Omental fat pad (tissue), 4 donors: ENCODE measurements around the gene GLB1L2. TPM values are rescaled to one million over a fixed set of nuclear protein-coding genes. Genes with fewer than 3 reads are reported as not detected.
A peak's percentile ranks its signal among the peaks of the same experiment; 100 is the strongest.
"Not testable (repeated sequence)": the region's sequence is repeated elsewhere in the genome, so short reads cannot be mapped to it uniquely, and the experiment has no call there.

Experiments
- ATAC-seq: fragments of 150-250 bp; one replicate; pipeline ENCODE4 v1.9.1; 2016; ENCODE audit warnings: mild to moderate bottlenecking, moderate library complexity; ENCODE audit not compliant: low FRiP score
- DNase-seq: peaks from one replicate; pipeline ENCODE4 v3.0.0-alpha.2; 2019; ENCODE audit warnings: low spot score
- CTCF ChIP-seq, 3 donors: fragments of 450-650 bp; IDR thresholded peaks; one replicate each; pipeline ENCODE4 v1.5.1; 2016 to 2017; ENCODE audit warnings: antibody characterized with exemption in 3 of 3, mild to moderate bottlenecking in 3 of 3, moderate library complexity in 2 of 3
- total RNA-seq, 4 donors: library from RNA; depleted of rRNA; stranded (reverse); fragments of >200 nt; gene quantifications; one replicate each; pipeline ENCODE4 v1.1.0, GENCODE V29; 2016

GLB1L2 gene
- total RNA-seq, 4 donors from 2014 or later = 1.8 to 5.5 (median 2.4) TPM

DNA sequence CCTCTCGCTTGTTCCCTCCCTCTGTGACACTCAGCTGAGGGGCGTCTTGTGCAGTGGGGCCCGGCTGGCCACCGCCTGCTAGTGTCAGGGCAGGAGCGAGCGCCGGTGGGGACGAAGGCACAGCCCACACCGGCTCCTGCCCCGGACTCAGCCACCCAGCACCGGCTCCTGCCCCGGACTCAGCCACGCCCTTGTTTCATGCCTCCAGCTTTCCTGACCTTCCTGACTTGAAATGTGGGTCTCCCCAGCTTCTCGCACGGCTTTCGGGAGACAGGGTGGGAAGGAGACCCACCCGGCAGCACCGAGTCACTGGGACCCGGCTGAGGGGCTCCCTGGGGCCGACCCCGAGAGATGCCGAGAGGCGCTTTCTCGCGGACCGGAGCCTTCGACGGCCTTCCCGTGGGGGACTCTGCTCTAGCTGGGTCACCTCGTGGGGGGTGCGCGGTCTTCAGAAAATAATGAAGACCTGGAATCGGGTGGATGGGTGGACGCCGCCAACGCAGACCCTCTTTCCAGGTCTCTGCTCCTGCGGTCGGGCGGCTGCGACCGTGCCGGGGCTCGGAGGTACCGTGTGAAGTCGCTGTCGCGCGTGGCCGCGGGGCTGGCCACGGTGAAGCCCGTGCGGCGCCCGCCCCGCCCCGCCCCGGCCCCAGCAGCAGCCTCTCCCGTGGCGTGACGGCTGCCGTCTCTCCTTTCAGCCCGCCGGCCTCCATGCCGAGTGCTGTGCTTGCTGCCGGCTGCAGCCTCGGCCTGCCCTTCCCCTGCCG lies 10.2 kb downstream of the GLB1L2 start:
- ATAC-seq = no peak
- no peak for DNase-seq
- no peak for TF ChIP-seq CTCF (IDR thresholded peaks at IDR 0.05)

GRCh38 chr11:134342572-134343340 lies 11.0 kb downstream of the GLB1L2 start:
- TF ChIP-seq CTCF (IDR thresholded peaks at IDR 0.05) = no peak
- DNase-seq (no peak), ATAC-seq (no peak)

GRCh38 chr11:134343646-134344045 lies 11.9 kb downstream of the GLB1L2 start:
- no peak for TF ChIP-seq CTCF (IDR thresholded peaks at IDR 0.05)
- DNase-seq = no peak
- ATAC-seq = no peak

DNA sequence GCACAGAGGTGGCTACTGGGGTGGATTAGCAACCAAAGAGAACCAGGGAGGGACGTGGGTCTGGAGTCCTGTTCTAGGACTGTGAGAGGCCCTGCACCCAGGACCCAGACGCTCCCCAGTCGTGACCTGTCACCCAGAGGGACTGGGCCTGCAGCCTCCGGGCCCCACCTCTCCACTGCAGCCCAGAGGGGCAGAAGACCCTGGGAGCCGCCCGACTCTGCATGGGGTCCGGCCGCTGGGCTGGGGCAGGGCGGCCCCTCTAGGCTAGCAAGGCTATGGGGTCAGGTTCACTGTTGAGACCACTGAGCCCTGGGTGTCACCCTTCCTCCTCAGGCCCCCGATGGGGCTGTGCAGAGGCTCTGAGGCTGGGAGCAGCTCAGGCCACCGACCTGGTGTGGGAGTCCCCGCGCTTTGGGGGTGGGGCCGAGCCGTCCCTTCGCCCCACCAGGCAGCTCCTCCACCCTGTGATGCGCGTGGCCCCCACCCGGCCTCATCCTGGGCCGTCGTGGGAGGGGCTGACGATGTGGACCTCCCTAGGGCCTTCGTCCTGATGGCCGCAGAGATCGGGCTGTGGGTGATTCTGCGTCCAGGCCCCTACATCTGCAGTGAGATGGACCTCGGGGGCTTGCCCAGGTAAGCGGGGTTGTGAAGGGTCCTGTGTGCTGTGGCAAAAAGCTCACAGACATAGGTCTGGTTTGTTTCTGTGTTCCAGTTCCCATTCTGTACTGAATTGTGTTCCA lies 12.9 kb downstream of the GLB1L2 start:
- not testable (repeated sequence) for DNase-seq
- ATAC-seq = peak; percentile 22

GRCh38 chr11:134345237-134345550 lies 13.4 kb downstream of the GLB1L2 start:
- no peak for TF ChIP-seq CTCF (IDR thresholded peaks at IDR 0.05)
- no peak for DNase-seq
- no peak for ATAC-seq

DNA sequence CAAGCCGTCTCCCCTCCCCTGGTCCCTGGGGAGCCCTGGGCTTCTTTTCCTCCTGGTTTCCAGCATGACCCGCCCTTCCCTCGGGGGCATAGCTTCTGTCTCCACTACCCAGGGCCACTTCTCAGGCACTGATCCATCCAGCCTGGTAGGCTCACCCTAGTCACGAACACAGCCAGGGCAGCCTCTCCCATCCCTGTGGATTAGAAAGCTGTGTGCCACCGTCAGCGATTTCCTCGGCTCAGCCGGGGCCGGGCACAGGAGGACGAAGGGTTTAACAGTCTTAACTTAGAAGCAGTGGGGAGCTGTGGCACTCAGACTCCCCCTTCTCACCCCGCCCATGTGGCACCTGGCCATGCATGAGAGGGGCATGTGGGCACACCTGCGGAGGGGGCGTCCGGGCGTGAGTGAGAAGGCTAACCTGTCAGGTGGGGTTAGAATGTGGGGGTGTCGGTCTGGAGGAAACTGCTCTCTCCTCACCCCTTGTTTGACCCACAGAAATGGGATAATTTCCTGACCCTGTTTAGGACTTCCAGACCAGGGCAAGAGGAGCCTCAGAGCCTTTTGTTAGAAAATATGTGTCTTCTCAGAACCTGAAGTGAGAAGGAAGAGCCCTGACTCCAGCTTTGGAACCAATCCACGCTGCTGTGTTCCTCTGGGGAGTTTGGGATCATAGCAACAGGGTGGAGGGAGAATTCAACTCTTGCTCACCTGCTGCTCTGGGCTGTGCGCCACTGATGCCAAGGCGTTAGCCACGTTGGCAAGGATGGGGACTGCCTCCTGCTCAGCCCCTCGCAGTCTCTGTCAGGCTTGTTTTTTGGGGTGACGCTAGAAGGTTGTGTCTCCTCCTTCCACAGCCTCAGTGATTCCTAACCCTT lies 14.6 kb downstream of the GLB1L2 start:
- ATAC-seq = no peak
- TF ChIP-seq CTCF (IDR thresholded peaks at IDR 0.05) = no peak
- DNase-seq = no peak

DNA sequence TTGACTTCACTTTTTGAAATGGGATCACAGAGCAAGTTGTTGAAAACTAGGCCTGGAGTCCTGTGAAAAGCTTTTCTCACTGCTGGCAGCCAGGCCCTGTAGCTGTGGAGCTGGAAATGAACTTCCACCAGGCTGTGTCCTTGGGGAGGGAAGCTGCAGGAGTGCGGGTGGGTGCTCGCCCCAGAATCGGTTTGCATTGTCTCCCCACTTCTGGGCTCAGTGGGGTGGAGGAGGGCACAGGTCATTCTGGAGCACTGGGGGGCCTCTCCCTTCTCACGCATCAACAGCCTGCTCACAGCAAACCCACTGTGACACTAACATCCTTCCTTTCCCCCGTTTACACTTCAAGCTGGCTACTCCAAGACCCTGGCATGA lies 15.2 kb downstream of the GLB1L2 start:
- no peak for TF ChIP-seq CTCF (IDR thresholded peaks at IDR 0.05)
- no peak for ATAC-seq
- no peak for DNase-seq
